Measurements from ENCODE around the gene EGFLAM. TPM values are rescaled to one million over a fixed set of nuclear protein-coding genes. Genes with fewer than 3 reads are reported as not detected.

Gene EGFLAM
- total RNA-seq, 1 donor, result 11.2 TPM

DNA sequence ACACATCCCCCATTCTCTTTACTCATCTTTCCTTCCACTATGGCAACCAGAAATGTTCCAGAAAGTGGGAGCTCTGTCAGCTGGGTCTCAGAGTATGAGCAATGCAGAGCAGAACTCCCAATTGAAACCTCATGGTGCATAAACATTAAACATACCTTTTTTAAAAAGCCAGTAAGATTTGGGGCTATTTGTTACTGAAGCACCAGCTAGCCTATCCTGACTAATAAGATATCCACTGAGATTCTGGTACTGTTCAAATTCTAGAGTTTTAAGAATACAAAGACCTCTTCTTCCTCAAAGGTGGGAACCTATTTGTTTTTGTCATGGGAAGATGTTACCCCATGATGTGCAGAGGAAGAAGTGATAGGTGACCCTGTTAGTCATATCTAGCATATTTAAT lies 46.1 kb upstream of the EGFLAM start:
- Histone ChIP-seq H4K20me1 (ENCODE audit: insufficient read depth, low read length) (no peaks in the 10 kb centered on the region), H3K27ac (ENCODE audit: low read depth, low read length) (no peak overlapping the region), H3K27me3 (ENCODE audit: insufficient read depth, low read length) (peaks cover 6% of the 10 kb centered on the region), H2AFZ (ENCODE audit: low read length) (no peak overlapping the region), H3K36me3 (ENCODE audit: insufficient read depth, low read length) (no peaks in the 10 kb centered on the region), H3K9me3 (ENCODE audit: low read depth, low read length) (no peaks in the 10 kb centered on the region), H3K4me3 (ENCODE audit: insufficient read depth, low read length) (no peak overlapping the region), H3K4me1 (ENCODE audit: insufficient read depth, low read length) (no peaks in the 10 kb centered on the region), H3K79me2 (ENCODE audit: insufficient read depth, low read length) (no peaks in the 10 kb centered on the region), H3K4me2 (ENCODE audit: insufficient read depth, low read length) (no peak overlapping the region)
- no peak for DNase-seq (ENCODE audit: insufficient read length, low spot score, missing footprints)
- TF ChIP-seq, protein P1, sequence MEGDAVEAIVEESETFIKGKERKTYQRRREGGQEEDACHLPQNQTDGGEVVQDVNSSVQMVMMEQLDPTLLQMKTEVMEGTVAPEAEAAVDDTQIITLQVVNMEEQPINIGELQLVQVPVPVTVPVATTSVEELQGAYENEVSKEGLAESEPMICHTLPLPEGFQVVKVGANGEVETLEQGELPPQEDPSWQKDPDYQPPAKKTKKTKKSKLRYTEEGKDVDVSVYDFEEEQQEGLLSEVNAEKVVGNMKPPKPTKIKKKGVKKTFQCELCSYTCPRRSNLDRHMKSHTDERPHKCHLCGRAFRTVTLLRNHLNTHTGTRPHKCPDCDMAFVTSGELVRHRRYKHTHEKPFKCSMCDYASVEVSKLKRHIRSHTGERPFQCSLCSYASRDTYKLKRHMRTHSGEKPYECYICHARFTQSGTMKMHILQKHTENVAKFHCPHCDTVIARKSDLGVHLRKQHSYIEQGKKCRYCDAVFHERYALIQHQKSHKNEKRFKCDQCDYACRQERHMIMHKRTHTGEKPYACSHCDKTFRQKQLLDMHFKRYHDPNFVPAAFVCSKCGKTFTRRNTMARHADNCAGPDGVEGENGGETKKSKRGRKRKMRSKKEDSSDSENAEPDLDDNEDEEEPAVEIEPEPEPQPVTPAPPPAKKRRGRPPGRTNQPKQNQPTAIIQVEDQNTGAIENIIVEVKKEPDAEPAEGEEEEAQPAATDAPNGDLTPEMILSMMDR (IDR thresholded peaks at IDR 0.05; ENCODE audit: extremely low read depth, low read depth, low read length), result no peak

DNA sequence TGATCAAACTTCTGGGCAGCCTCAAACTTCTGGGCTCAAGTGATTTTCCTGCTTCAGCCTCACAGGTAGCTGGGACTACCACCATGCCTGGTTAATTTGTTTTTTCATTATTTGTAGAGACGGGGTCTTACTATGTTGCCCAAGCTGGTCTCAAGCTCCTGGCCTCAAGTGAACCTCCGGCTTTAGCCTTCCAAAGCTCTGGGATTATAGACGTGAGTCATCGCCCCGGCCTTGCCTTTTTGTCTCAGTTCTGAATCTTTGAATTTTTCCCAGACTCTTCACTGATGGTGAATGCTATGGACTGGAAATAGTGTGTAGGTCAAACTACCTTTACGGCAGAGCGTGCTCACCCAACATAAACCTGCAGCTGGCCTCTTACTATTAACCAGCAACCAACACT lies 32.3 kb upstream of the EGFLAM start:
- DNase-seq (ENCODE audit: insufficient read length, low spot score, missing footprints), result no peak
- Histone ChIP-seq H3K27ac (ENCODE audit: low read depth, low read length) (no peak overlapping the region), H4K20me1 (ENCODE audit: insufficient read depth, low read length) (no peaks in the 10 kb centered on the region), H3K4me2 (ENCODE audit: insufficient read depth, low read length) (no peak overlapping the region), H3K9me3 (ENCODE audit: low read depth, low read length) (no peaks in the 10 kb centered on the region), H3K4me1 (ENCODE audit: insufficient read depth, low read length) (no peaks in the 10 kb centered on the region), H3K27me3 (ENCODE audit: insufficient read depth, low read length) (no peaks in the 10 kb centered on the region), H2AFZ (ENCODE audit: low read length) (no peak overlapping the region), H3K79me2 (ENCODE audit: insufficient read depth, low read length) (no peaks in the 10 kb centered on the region), H3K36me3 (ENCODE audit: insufficient read depth, low read length) (no peaks in the 10 kb centered on the region), H3K4me3 (ENCODE audit: insufficient read depth, low read length) (no peak overlapping the region)
- TF ChIP-seq, protein P1 (IDR thresholded peaks at IDR 0.05; ENCODE audit: extremely low read depth, low read depth, low read length), result no peak

DNA sequence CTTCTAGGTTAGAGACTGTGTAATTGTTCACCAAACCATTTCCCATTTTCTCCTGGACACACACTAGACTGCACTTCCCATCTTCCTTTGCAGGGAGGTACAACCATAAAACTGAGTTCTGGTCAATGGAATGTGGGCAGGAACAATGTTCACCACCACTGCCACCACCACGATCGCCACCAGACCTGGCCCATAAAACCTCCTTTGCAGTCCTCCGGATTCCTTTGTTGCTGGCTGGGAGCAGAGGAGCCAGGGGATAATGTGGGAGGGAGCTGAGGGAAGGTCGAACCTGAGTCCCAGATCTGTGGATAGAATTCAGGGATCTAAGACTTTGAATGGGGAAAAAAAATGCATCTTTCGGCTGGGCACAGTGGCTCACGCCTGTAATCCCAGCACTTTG lies 29.4 kb upstream of the EGFLAM start:
- no peak for DNase-seq (ENCODE audit: insufficient read length, low spot score, missing footprints)
- Histone ChIP-seq H3K9me3 (ENCODE audit: low read depth, low read length) (no peaks in the 10 kb centered on the region), H3K4me1 (ENCODE audit: insufficient read depth, low read length) (no peaks in the 10 kb centered on the region), H2AFZ (ENCODE audit: low read length) (no peak overlapping the region), H3K27ac (ENCODE audit: low read depth, low read length) (no peak overlapping the region), H3K27me3 (ENCODE audit: insufficient read depth, low read length) (no peaks in the 10 kb centered on the region), H3K79me2 (ENCODE audit: insufficient read depth, low read length) (no peaks in the 10 kb centered on the region), H4K20me1 (ENCODE audit: insufficient read depth, low read length) (no peaks in the 10 kb centered on the region), H3K36me3 (ENCODE audit: insufficient read depth, low read length) (no peaks in the 10 kb centered on the region), H3K4me3 (ENCODE audit: insufficient read depth, low read length) (no peak overlapping the region), H3K4me2 (ENCODE audit: insufficient read depth, low read length) (no peak overlapping the region)
- TF ChIP-seq, protein P1 (IDR thresholded peaks at IDR 0.05; ENCODE audit: extremely low read depth, low read depth, low read length), result no peak

DNA sequence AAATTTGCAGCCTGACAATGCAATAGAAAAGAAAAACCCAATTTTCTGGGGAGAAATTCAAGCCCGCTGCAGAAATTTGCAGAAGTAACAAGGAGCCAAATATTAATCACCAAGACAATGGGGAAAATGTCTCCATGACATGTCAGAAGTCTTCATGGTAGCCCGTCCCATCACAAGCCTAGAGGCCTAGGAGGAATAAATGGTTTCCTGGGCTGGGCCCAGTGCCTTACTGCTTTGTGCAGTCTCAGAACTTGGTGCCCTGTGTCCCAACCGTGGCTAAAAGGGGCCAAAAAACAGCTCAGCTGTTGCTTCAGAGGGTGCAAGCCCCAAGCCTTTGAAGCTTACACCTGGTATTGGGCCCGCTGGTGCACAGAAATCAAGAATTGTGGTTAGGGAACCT lies 23.6 kb upstream of the EGFLAM start:
- Histone ChIP-seq H3K27ac (ENCODE audit: low read depth, low read length) (no peak overlapping the region), H3K36me3 (ENCODE audit: insufficient read depth, low read length) (no peaks in the 10 kb centered on the region), H2AFZ (ENCODE audit: low read length) (no peak overlapping the region), H3K4me2 (ENCODE audit: insufficient read depth, low read length) (no peak overlapping the region), H3K4me1 (ENCODE audit: insufficient read depth, low read length) (no peaks in the 10 kb centered on the region), H3K27me3 (ENCODE audit: insufficient read depth, low read length) (no peaks in the 10 kb centered on the region), H3K79me2 (ENCODE audit: insufficient read depth, low read length) (no peaks in the 10 kb centered on the region), H3K4me3 (ENCODE audit: insufficient read depth, low read length) (no peak overlapping the region), H3K9me3 (ENCODE audit: low read depth, low read length) (no peaks in the 10 kb centered on the region), H4K20me1 (ENCODE audit: insufficient read depth, low read length) (no peaks in the 10 kb centered on the region)
- DNase-seq (ENCODE audit: insufficient read length, low spot score, missing footprints), result no peak
- TF ChIP-seq, protein P1 (IDR thresholded peaks at IDR 0.05; ENCODE audit: extremely low read depth, low read depth, low read length), result no peak
